ENCODE measurements around the gene LYPD6B. TPM values are rescaled to one million over a fixed set of nuclear protein-coding genes. Genes with fewer than 3 reads are reported as not detected.

The LYPD6B gene
- total RNA-seq, 1 experiment from 2014 or later = 0.75 TPM

DNA sequence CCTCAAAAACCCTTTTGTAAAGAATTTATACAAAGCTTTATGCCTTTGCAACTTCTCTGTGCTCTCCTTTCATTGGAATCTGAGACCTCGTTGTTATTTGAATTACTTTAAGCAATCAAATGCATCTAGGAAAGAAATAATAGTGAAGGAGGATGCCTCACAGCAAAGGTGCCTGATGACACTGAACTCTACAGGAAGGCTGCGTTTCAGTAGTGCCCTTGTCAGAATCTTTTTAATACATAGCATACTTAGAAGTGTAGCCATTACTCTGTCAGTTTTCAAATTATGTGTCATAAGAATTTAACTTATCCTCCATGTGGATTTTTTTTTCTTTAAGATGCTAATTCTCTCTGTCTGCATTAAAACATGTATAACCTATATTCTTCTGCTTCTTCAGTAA lies 9.6 kb upstream of the LYPD6B start:
- H3K4me3 ChIP-seq (ENCODE audit: low read length) = no peak overlapping the region
- no peak overlapping the region for H3K9ac ChIP-seq (ENCODE audit: low read length)
- no peak overlapping the region for H3K4me2 ChIP-seq (ENCODE audit: low read depth, low read length, poor library complexity, severe bottlenecking)
- no peaks in the 10 kb centered on the region for H3K79me2 ChIP-seq (ENCODE audit: low read length)
- H3K27ac ChIP-seq (ENCODE audit: low read length) = no peak overlapping the region
- no peaks in the 10 kb centered on the region for H3K36me3 ChIP-seq (ENCODE audit: insufficient read depth, low read length)
- H3K9me3 ChIP-seq (ENCODE audit: low read length) = no peaks in the 10 kb centered on the region
- no peak for DNase-seq
- no peaks in the 10 kb centered on the region for H4K20me1 ChIP-seq (ENCODE audit: insufficient read depth, low read depth, low read length)
- H2AFZ ChIP-seq (ENCODE audit: low read length) = no peak overlapping the region
- H3K9me2 ChIP-seq (replicated peaks; ENCODE audit: insufficient read depth, low read length) = no peaks in the 10 kb centered on the region
- H3K27me3 ChIP-seq (ENCODE audit: low read length) = no peaks in the 10 kb centered on the region; the same call in 1 of the 2 replicates
- peaks cover 43% of the 10 kb centered on the region for H3K4me1 ChIP-seq (ENCODE audit: low read length)

- H3K36me3 ChIP-seq (ENCODE audit: insufficient read depth, low read length) = no peaks in the 10 kb centered on the region
- H2AFZ ChIP-seq (ENCODE audit: low read length) = no peak overlapping the region
- no peak overlapping the region for H3K9ac ChIP-seq (ENCODE audit: low read length)
- H3K4me2 ChIP-seq (ENCODE audit: low read depth, low read length, poor library complexity, severe bottlenecking) = no peak overlapping the region
- no peaks in the 10 kb centered on the region for H3K9me3 ChIP-seq (ENCODE audit: low read length)
- no peak overlapping the region for H3K4me3 ChIP-seq (ENCODE audit: low read length)
- H3K79me2 ChIP-seq (ENCODE audit: low read length) = no peaks in the 10 kb centered on the region
- H3K27me3 ChIP-seq (ENCODE audit: low read length) = no peaks in the 10 kb centered on the region; the same call in 1 of the 2 replicates
- H3K9me2 ChIP-seq (replicated peaks; ENCODE audit: insufficient read depth, low read length) = no peaks in the 10 kb centered on the region
- no peak overlapping the region for H3K27ac ChIP-seq (ENCODE audit: low read length)
- H4K20me1 ChIP-seq (ENCODE audit: insufficient read depth, low read depth, low read length) = no peaks in the 10 kb centered on the region
- H3K4me1 ChIP-seq (ENCODE audit: low read length) = peaks cover 43% of the 10 kb centered on the region
- DNase-seq = no peak
These were observed 9.1 kb upstream of the LYPD6B start for GRCh38 chr2:149029307-149029965.

GRCh38 chr2:149031396-149031795 lies 7.1 kb upstream of the LYPD6B start:
- Histone ChIP-seq H3K9me3 (ENCODE audit: low read length) (no peaks in the 10 kb centered on the region), H3K27ac (ENCODE audit: low read length) (no peak overlapping the region), H4K20me1 (ENCODE audit: insufficient read depth, low read depth, low read length) (no peaks in the 10 kb centered on the region), H3K4me2 (ENCODE audit: low read depth, low read length, poor library complexity, severe bottlenecking) (no peak overlapping the region), H3K4me1 (ENCODE audit: low read length) (peaks cover 31% of the 10 kb centered on the region), H2AFZ (ENCODE audit: low read length) (no peak overlapping the region), H3K9ac (ENCODE audit: low read length) (no peak overlapping the region), H3K79me2 (ENCODE audit: low read length) (no peaks in the 10 kb centered on the region), H3K4me3 (ENCODE audit: low read length) (no peak overlapping the region), H3K9me2 (replicated peaks; ENCODE audit: insufficient read depth, low read length) (no peaks in the 10 kb centered on the region), H3K27me3 (ENCODE audit: low read length) (no peaks in the 10 kb centered on the region; the same call in 1 of the 2 replicates), H3K36me3 (ENCODE audit: insufficient read depth, low read length) (no peaks in the 10 kb centered on the region)
- DNase-seq = no peak

DNA sequence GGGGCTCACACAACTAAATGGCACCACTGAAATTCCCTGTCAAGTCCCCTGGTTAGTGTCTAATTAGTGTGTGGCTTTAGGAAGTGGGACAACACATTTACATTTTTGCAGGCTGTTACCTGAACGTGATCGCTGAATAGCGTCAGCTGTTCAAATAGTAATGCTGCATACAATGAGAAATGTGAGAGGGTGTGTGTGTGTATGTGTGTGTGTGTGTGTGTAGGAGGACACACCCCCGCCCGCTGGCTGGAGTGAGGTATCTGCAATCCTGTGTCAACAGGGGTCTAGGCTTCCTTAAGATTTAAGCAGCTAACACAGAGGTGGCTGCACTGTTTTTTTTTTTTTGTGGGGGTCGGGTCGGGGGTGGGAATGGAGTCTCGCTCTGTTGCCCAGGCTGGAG lies 4.8 kb upstream of the LYPD6B start:
- H3K4me3 ChIP-seq (ENCODE audit: low read length) = no peak overlapping the region
- H3K4me1 ChIP-seq (ENCODE audit: low read length) = peaks cover 8% of the 10 kb centered on the region
- H3K79me2 ChIP-seq (ENCODE audit: low read length) = no peaks in the 10 kb centered on the region
- H3K27me3 ChIP-seq (ENCODE audit: low read length) = no peaks in the 10 kb centered on the region; the same call in 1 of the 2 replicates
- H2AFZ ChIP-seq (ENCODE audit: low read length) = no peak overlapping the region
- DNase-seq = no peak
- H3K9me3 ChIP-seq (ENCODE audit: low read length) = no peaks in the 10 kb centered on the region
- no peaks in the 10 kb centered on the region for H4K20me1 ChIP-seq (ENCODE audit: insufficient read depth, low read depth, low read length)
- H3K9ac ChIP-seq (ENCODE audit: low read length) = no peak overlapping the region
- no peak overlapping the region for H3K27ac ChIP-seq (ENCODE audit: low read length)
- no peaks in the 10 kb centered on the region for H3K36me3 ChIP-seq (ENCODE audit: insufficient read depth, low read length)
- H3K4me2 ChIP-seq (ENCODE audit: low read depth, low read length, poor library complexity, severe bottlenecking) = no peak overlapping the region
- no peaks in the 10 kb centered on the region for H3K9me2 ChIP-seq (replicated peaks; ENCODE audit: insufficient read depth, low read length)

- Histone ChIP-seq H3K4me2 (ENCODE audit: low read depth, low read length, poor library complexity, severe bottlenecking) (no peak overlapping the region), H3K9me3 (ENCODE audit: low read length) (no peaks in the 10 kb centered on the region), H3K27ac (ENCODE audit: low read length) (no peak overlapping the region), H3K4me3 (ENCODE audit: low read length) (no peak overlapping the region), H3K4me1 (ENCODE audit: low read length) (peaks cover 7% of the 10 kb centered on the region), H3K9me2 (replicated peaks; ENCODE audit: insufficient read depth, low read length) (no peaks in the 10 kb centered on the region), H3K9ac (ENCODE audit: low read length) (no peak overlapping the region), H2AFZ (ENCODE audit: low read length) (no peak overlapping the region), H3K36me3 (ENCODE audit: insufficient read depth, low read length) (no peaks in the 10 kb centered on the region), H3K27me3 (ENCODE audit: low read length) (no peaks in the 10 kb centered on the region; the same call in 1 of the 2 replicates), H3K79me2 (ENCODE audit: low read length) (no peaks in the 10 kb centered on the region), H4K20me1 (ENCODE audit: insufficient read depth, low read depth, low read length) (no peaks in the 10 kb centered on the region)
- no peak for DNase-seq
These were observed 4.1 kb upstream of the LYPD6B start for GRCh38 chr2:149034406-149034805.

DNA sequence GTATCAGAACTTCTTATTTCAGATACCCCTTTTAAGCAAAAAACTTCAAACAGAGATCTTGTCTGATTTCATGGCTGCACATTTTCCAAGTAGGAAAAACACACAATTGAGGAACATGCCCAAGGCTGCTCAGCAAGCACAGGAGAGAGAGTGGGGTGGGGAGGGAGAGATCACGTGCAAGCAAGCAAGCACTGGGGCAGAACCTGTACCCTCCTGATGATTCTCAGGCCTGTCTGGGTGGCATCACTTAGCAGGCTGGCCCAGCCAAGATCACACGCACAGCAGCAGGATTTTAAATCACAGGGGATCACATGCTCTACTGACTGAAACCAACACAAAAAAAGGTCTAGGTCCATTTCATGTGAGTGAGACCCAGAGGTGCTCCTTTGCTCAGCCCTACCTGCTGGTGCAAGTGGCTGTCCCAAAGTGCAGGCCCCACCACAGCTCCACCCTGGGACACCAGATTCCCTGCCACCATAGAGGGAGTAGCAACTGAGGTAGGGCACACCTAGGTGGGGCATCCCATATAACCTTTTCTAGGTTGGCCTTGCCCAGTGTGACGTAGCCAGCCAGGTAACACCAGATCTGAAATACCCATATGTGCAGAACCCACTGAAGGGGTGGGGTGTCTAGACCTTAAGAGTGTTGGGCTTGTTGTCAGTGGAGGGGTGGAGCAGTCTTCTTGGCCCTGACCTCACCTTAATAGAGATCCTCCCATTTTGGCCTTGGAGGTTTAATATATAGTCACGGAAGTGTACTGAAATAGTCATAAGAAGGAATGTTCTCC lies 1.8 kb upstream of the LYPD6B start:
- Histone ChIP-seq H3K4me2 (ENCODE audit: low read depth, low read length, poor library complexity, severe bottlenecking) (no peak overlapping the region), H3K79me2 (ENCODE audit: low read length) (no peaks in the 10 kb centered on the region), H3K9me2 (replicated peaks; ENCODE audit: insufficient read depth, low read length) (no peaks in the 10 kb centered on the region), H3K27ac (ENCODE audit: low read length) (no peak overlapping the region), H3K4me1 (ENCODE audit: low read length) (peaks cover 7% of the 10 kb centered on the region), H3K4me3 (ENCODE audit: low read length) (no peak overlapping the region), H3K36me3 (ENCODE audit: insufficient read depth, low read length) (no peaks in the 10 kb centered on the region), H3K9me3 (ENCODE audit: low read length) (no peaks in the 10 kb centered on the region), H4K20me1 (ENCODE audit: insufficient read depth, low read depth, low read length) (no peaks in the 10 kb centered on the region), H3K9ac (ENCODE audit: low read length) (no peak overlapping the region), H2AFZ (ENCODE audit: low read length) (no peak overlapping the region), H3K27me3 (ENCODE audit: low read length) (no peaks in the 10 kb centered on the region; the same call in 1 of the 2 replicates)
- DNase-seq = no peak

GRCh38 chr2:149037851-149038250 lies 648 bp upstream of the LYPD6B start:
- H3K36me3 ChIP-seq (ENCODE audit: insufficient read depth, low read length) = no peaks in the 10 kb centered on the region
- no peak overlapping the region for H2AFZ ChIP-seq (ENCODE audit: low read length)
- H3K4me3 ChIP-seq (ENCODE audit: low read length) = no peak overlapping the region
- DNase-seq = no peak
- no peak overlapping the region for H3K4me2 ChIP-seq (ENCODE audit: low read depth, low read length, poor library complexity, severe bottlenecking)
- H3K4me1 ChIP-seq (ENCODE audit: low read length) = no peaks in the 10 kb centered on the region
- no peaks in the 10 kb centered on the region for H3K9me3 ChIP-seq (ENCODE audit: low read length)
- no peaks in the 10 kb centered on the region for H4K20me1 ChIP-seq (ENCODE audit: insufficient read depth, low read depth, low read length)
- H3K27ac ChIP-seq (ENCODE audit: low read length) = no peak overlapping the region
- H3K79me2 ChIP-seq (ENCODE audit: low read length) = no peaks in the 10 kb centered on the region
- H3K27me3 ChIP-seq (ENCODE audit: low read length) = no peaks in the 10 kb centered on the region
- H3K9me2 ChIP-seq (replicated peaks; ENCODE audit: insufficient read depth, low read length) = no peaks in the 10 kb centered on the region
- H3K9ac ChIP-seq (ENCODE audit: low read length) = no peak overlapping the region

DNA sequence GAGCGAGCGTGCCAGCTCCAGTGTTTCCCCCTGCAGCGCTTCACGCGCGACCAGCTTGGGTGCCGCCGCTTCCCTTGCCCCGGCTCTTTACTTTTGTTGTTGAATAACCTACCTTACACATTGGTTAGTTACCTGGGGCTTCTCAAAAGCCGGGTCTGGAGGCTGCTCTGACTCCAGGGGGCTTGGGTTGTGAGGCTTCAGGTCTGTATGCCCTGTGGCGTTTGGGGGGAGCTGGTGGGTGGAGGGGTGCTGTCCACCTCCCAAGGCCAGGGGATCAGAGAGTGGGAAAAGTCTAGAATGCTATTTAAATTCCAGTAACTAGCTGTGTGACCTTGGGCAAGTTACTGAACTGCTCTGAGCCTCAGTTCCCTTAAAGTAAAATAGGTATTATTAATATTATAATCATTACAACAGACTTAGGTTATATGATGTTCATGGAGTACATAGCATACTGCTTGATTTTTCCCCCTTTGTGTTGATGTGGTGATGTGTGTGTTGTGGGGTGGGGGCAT lies 770 bp downstream of the LYPD6B start:
- H3K9me2 ChIP-seq (replicated peaks; ENCODE audit: insufficient read depth, low read length) = no peaks in the 10 kb centered on the region
- no peak overlapping the region for H3K27ac ChIP-seq (ENCODE audit: low read length)
- H4K20me1 ChIP-seq (ENCODE audit: insufficient read depth, low read depth, low read length) = no peaks in the 10 kb centered on the region
- no peak overlapping the region for H3K4me3 ChIP-seq (ENCODE audit: low read length)
- no peak for DNase-seq
- no peaks in the 10 kb centered on the region for H3K36me3 ChIP-seq (ENCODE audit: insufficient read depth, low read length)
- H2AFZ ChIP-seq (ENCODE audit: low read length) = no peak overlapping the region
- H3K27me3 ChIP-seq (ENCODE audit: low read length) = no peaks in the 10 kb centered on the region
- no peaks in the 10 kb centered on the region for H3K4me1 ChIP-seq (ENCODE audit: low read length)
- no peak overlapping the region for H3K4me2 ChIP-seq (ENCODE audit: low read depth, low read length, poor library complexity, severe bottlenecking)
- H3K9me3 ChIP-seq (ENCODE audit: low read length) = no peaks in the 10 kb centered on the region
- no peak overlapping the region for H3K9ac ChIP-seq (ENCODE audit: low read length)
- H3K79me2 ChIP-seq (ENCODE audit: low read length) = no peaks in the 10 kb centered on the region
